WTC11 (cell line): ENCODE measurements around the gene CD44. TPM values are rescaled to one million over a fixed set of nuclear protein-coding genes. Genes with fewer than 3 reads are reported as not detected.

ENCODE experiments used
- ATAC-seq: fragments of 200-7000 bp; cut with Tn5 transposase; 2 replicates; pipeline ENCODE4 v1.10.0; 2021; ENCODE audit warnings: mild to moderate bottlenecking, moderate library complexity
- CTCF ChIA-PET: fragments of 300-600 bp; sonication (Branson Sonifier 250); formaldehyde crosslinking; loops from one replicate; lab custom pipeline; 2021; ENCODE audit warnings: antibody characterized with exemption; lab: Charles Lee
- POLR2A ChIA-PET: fragments of 350-600 bp; sonication (Branson Sonifier 250); formaldehyde crosslinking; loops from one replicate; lab custom pipeline; 2021; ENCODE audit warnings: antibody characterized with exemption; lab: Charles Lee
- DNase-seq: peaks from one replicate; pipeline ENCODE4 v3.0.0; 2021; ENCODE audit warnings: low spot score
- H3K27ac Mint-ChIP-seq: 2 replicates; pipeline ENCODE4 v1.8.0; 2021; ENCODE audit warnings: mixed read lengths
- H3K27me3 Mint-ChIP-seq: 2 replicates; pipeline ENCODE4 v1.8.0; 2021; ENCODE audit warnings: low read depth, mild to moderate bottlenecking, moderate library complexity, mixed read lengths
- H3K36me3 Mint-ChIP-seq: 2 replicates; pipeline ENCODE4 v1.8.0; 2021; ENCODE audit warnings: mixed read lengths
- H3K4me1 Mint-ChIP-seq: 2 replicates; pipeline ENCODE4 v1.8.0; 2022; ENCODE audit warnings: mixed read lengths
- H3K4me3 Mint-ChIP-seq: 2 replicates; pipeline ENCODE4 v1.8.0; 2021; ENCODE audit warnings: mild to moderate bottlenecking, moderate library complexity, mixed read lengths
- H3K9me3 Mint-ChIP-seq: 2 replicates; pipeline ENCODE4 v1.8.0; 2021; ENCODE audit warnings: mixed read lengths
- ATF3 ChIP-seq: sonication (generic); formaldehyde crosslinking; conservative IDR thresholded peaks from 2 replicates; pipeline ENCODE4 v1.8.1; 2022; ENCODE audit warnings: mild to moderate bottlenecking, missing genetic modification reagents
- CREB1 ChIP-seq: sonication (generic); formaldehyde crosslinking; IDR thresholded peaks from 2 replicates; pipeline ENCODE4 v1.8.0; 2023; ENCODE audit warnings: mild to moderate bottlenecking, missing genetic modification reagents
- ELF4 ChIP-seq: sonication (generic); formaldehyde crosslinking; IDR thresholded peaks from 2 replicates; pipeline ENCODE4 v1.8.1; 2022; ENCODE audit warnings: low read depth, mild to moderate bottlenecking, moderate library complexity, missing genetic modification reagents
- ETV6 ChIP-seq: sonication (generic); formaldehyde crosslinking; IDR thresholded peaks from 2 replicates; pipeline ENCODE4 v1.8.1; 2022; ENCODE audit warnings: mild to moderate bottlenecking, missing genetic modification reagents
- GABPB1 ChIP-seq: sonication (generic); formaldehyde crosslinking; IDR thresholded peaks from 2 replicates; pipeline ENCODE4 v1.8.1; 2023; ENCODE audit warnings: mild to moderate bottlenecking, missing genetic modification reagents
- GRHL2 ChIP-seq: fragments of 250-450 bp; sonication (Bioruptor Pico); IDR thresholded peaks from 2 replicates; pipeline ENCODE4 v1.8.0; 2022; ENCODE audit warnings: mild to moderate bottlenecking, moderate library complexity; ENCODE audit not compliant: insufficient replicate concordance, severe bottlenecking
- HMGXB4 ChIP-seq: sonication (generic); formaldehyde crosslinking; IDR thresholded peaks from 2 replicates; pipeline ENCODE4 v1.8.1; 2023; ENCODE audit warnings: mild to moderate bottlenecking, moderate library complexity, missing genetic modification reagents
- JUN ChIP-seq: sonication (generic); formaldehyde crosslinking; IDR thresholded peaks from 2 replicates; pipeline ENCODE4 v1.8.0; 2023; ENCODE audit warnings: mild to moderate bottlenecking, missing genetic modification reagents
- MXD4 ChIP-seq: fragments of 250-450 bp; sonication (Bioruptor Pico); IDR thresholded peaks from 2 replicates; pipeline ENCODE4 v1.8.0; 2021; ENCODE audit warnings: mild to moderate bottlenecking, moderate library complexity, borderline replicate concordance
- NFYB ChIP-seq: sonication (generic); formaldehyde crosslinking; conservative IDR thresholded peaks from 2 replicates; pipeline ENCODE4 v1.8.0; 2022; ENCODE audit warnings: low read depth, missing genetic modification reagents
- NR2C2 ChIP-seq: sonication (generic); formaldehyde crosslinking; IDR thresholded peaks from 2 replicates; pipeline ENCODE4 v1.8.0; 2022; ENCODE audit warnings: mild to moderate bottlenecking, missing genetic modification reagents
- OVOL2 ChIP-seq: fragments of 250-450 bp; sonication (Bioruptor Pico); IDR thresholded peaks from 2 replicates; pipeline ENCODE4 v1.9.0; 2021; ENCODE audit warnings: mild to moderate bottlenecking, borderline replicate concordance
- RORB ChIP-seq: fragments of 250-450 bp; sonication (Bioruptor Pico); IDR thresholded peaks from 2 replicates; pipeline ENCODE4 v1.9.0; 2021; ENCODE audit warnings: mild to moderate bottlenecking
- SMAD4 ChIP-seq: sonication (generic); formaldehyde crosslinking; IDR thresholded peaks from 2 replicates; pipeline ENCODE4 v1.8.0; 2022; ENCODE audit warnings: mild to moderate bottlenecking, missing genetic modification reagents
- SP1 ChIP-seq: sonication (generic); formaldehyde crosslinking; conservative IDR thresholded peaks from 2 replicates; pipeline ENCODE4 v1.8.1; 2022; ENCODE audit warnings: missing genetic modification reagents
- TCF7 ChIP-seq: sonication (generic); formaldehyde crosslinking; IDR thresholded peaks from 2 replicates; pipeline ENCODE4 v1.8.0; 2022; ENCODE audit warnings: mild to moderate bottlenecking, low read depth, missing genetic modification reagents, moderate library complexity
- TEAD4 ChIP-seq: sonication (generic); formaldehyde crosslinking; IDR thresholded peaks from 2 replicates; pipeline ENCODE4 v1.8.0; 2022; ENCODE audit warnings: mild to moderate bottlenecking, missing genetic modification reagents
- USF2 ChIP-seq: sonication (generic); formaldehyde crosslinking; IDR thresholded peaks from 2 replicates; pipeline ENCODE4 v1.8.1; 2023; ENCODE audit warnings: mild to moderate bottlenecking, missing genetic modification reagents, moderate library complexity
- ZNF138 ChIP-seq: sonication (generic); formaldehyde crosslinking; conservative IDR thresholded peaks from 2 replicates; pipeline ENCODE4 v1.8.1; 2022; ENCODE audit warnings: mild to moderate bottlenecking, moderate library complexity, missing genetic modification reagents
- total RNA-seq: library from RNA; stranded (reverse); gene quantifications from 3 replicates; pipeline ENCODE4 v1.2.3, GENCODE V29; 2021
- TF ChIP-seq, protein P1 (sequence below): fragments of 250-450 bp; sonication (Bioruptor Pico); conservative IDR thresholded peaks from 2 replicates; pipeline ENCODE4 v1.9.0; 2021; ENCODE audit warnings: mild to moderate bottlenecking
- TF ChIP-seq, protein P2 (sequence below): fragments of 250-450 bp; sonication (Bioruptor Pico); IDR thresholded peaks from 2 replicates; pipeline ENCODE4 v1.9.0; 2021; ENCODE audit warnings: mild to moderate bottlenecking, borderline replicate concordance
- TF ChIP-seq, protein P3 (sequence below): sonication (generic); formaldehyde crosslinking; IDR thresholded peaks from 2 replicates; pipeline ENCODE4 v1.8.1; 2023; ENCODE audit warnings: mild to moderate bottlenecking, missing genetic modification reagents

Gene CD44
- total RNA-seq, 1 experiment from 2014 or later = 12.0 TPM

DNA sequence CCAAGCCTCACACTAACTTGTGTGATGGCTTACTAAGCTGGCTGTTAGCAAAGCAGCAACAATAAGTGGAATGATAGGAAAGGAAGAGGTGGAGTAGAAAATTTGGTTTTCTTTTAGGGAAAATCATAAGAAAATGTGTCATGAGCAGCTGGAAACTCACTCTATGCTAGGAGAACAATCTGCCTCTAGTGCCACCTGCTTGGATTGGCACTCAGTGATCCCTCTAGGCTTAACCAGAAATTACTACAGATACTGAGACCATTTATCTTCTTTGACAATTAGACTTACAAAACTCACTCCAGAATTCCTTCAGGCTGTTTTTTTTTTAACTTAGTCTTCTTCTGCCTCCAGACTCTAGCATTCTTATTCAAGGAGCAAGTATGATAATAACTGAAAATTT, 117.3 kb downstream of the CD44 start (continued):
- TF ChIP-seq USF2 (CRISPR knock-in tag) (no peak), GRHL2 (CRISPR knock-in tag) (no peak), NR2C2 (CRISPR knock-in tag) (no peak)

GRCh38 chr11:35257281-35257680, 118.3 kb downstream of the CD44 start:
- TF ChIP-seq SMAD4 (no peak), TEAD4 (CRISPR knock-in tag) (no peak), NFYB (no peak), ZNF138 (CRISPR knock-in tag) (no peak), JUN (CRISPR knock-in tag) (no peak), OVOL2 (CRISPR knock-in tag) (no peak), HMGXB4 (CRISPR knock-in tag) (no peak), ELF4 (CRISPR knock-in tag) (no peak), CREB1 (CRISPR knock-in tag) (no peak)
- TF ChIP-seq, protein P1, sequence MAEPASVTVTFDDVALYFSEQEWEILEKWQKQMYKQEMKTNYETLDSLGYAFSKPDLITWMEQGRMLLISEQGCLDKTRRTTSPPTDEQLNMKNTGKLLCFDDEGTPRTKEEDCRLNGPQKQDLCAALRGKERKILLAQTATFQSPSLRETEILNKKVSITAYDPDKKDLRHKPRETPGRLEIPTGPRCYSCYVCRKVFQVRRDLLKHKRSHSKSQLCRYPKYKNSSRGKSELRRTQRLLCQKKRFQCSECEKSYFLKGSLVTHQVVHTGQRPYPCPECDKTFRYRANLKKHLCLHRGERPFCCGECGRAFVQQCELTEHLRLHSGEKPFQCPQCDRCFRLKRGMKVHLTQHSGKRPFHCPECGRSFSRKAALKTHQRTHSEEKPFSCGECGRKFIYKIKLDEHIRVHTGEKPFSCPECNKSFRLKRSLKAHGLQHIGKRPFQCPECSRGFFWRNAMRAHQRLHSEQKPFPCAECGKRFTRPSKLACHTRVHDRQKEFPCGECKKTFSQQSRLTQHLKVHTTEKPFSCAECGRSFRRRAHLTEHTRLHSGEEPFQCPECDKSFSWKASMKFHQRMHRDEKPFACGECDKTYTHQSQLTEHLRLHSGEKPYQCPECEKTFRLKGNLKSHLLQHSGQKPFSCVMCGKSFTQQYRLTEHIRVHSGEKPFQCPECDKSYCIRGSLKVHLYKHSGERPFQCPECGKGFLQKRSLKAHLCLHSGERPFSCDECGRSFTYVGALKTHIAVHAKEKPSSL (CRISPR knock-in tag) = no peak
- ChIA-PET CTCF (no interaction called here), POLR2A (no interaction called here)
- no peaks in the 10 kb centered on the region for H3K27me3 Mint-ChIP-seq
- H3K36me3 Mint-ChIP-seq = no peaks in the 10 kb centered on the region
- H3K4me3 Mint-ChIP-seq = no peak overlapping the region
- no peaks in the 10 kb centered on the region for H3K4me1 Mint-ChIP-seq
- ATAC-seq (no peak), DNase-seq (no peak)
- no peak overlapping the region for H3K27ac Mint-ChIP-seq
- H3K9me3 Mint-ChIP-seq = no peaks in the 10 kb centered on the region

- ChIA-PET POLR2A (no interaction called here), CTCF (no interaction called here)
- DNase-seq (no peak), ATAC-seq (no peak)
- no peaks in the 10 kb centered on the region for H3K9me3 Mint-ChIP-seq
- H3K4me3 Mint-ChIP-seq = no peak overlapping the region
- H3K27ac Mint-ChIP-seq = no peak overlapping the region
- no peaks in the 10 kb centered on the region for H3K4me1 Mint-ChIP-seq
- no peaks in the 10 kb centered on the region for H3K27me3 Mint-ChIP-seq
- H3K36me3 Mint-ChIP-seq = no peaks in the 10 kb centered on the region
- TF ChIP-seq ETV6 (CRISPR knock-in tag) (no peak), MXD4 (no peak), ZNF138 (CRISPR knock-in tag) (no peak), SP1 (CRISPR knock-in tag) (no peak), TCF7 (CRISPR knock-in tag) (no peak), RORB (CRISPR knock-in tag) (no peak), USF2 (CRISPR knock-in tag) (no peak), GABPB1 (no peak), ATF3 (no peak)
- TF ChIP-seq, protein P2, sequence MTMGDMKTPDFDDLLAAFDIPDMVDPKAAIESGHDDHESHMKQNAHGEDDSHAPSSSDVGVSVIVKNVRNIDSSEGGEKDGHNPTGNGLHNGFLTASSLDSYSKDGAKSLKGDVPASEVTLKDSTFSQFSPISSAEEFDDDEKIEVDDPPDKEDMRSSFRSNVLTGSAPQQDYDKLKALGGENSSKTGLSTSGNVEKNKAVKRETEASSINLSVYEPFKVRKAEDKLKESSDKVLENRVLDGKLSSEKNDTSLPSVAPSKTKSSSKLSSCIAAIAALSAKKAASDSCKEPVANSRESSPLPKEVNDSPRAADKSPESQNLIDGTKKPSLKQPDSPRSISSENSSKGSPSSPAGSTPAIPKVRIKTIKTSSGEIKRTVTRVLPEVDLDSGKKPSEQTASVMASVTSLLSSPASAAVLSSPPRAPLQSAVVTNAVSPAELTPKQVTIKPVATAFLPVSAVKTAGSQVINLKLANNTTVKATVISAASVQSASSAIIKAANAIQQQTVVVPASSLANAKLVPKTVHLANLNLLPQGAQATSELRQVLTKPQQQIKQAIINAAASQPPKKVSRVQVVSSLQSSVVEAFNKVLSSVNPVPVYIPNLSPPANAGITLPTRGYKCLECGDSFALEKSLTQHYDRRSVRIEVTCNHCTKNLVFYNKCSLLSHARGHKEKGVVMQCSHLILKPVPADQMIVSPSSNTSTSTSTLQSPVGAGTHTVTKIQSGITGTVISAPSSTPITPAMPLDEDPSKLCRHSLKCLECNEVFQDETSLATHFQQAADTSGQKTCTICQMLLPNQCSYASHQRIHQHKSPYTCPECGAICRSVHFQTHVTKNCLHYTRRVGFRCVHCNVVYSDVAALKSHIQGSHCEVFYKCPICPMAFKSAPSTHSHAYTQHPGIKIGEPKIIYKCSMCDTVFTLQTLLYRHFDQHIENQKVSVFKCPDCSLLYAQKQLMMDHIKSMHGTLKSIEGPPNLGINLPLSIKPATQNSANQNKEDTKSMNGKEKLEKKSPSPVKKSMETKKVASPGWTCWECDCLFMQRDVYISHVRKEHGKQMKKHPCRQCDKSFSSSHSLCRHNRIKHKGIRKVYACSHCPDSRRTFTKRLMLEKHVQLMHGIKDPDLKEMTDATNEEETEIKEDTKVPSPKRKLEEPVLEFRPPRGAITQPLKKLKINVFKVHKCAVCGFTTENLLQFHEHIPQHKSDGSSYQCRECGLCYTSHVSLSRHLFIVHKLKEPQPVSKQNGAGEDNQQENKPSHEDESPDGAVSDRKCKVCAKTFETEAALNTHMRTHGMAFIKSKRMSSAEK = no peak
- TF ChIP-seq, protein P3, sequence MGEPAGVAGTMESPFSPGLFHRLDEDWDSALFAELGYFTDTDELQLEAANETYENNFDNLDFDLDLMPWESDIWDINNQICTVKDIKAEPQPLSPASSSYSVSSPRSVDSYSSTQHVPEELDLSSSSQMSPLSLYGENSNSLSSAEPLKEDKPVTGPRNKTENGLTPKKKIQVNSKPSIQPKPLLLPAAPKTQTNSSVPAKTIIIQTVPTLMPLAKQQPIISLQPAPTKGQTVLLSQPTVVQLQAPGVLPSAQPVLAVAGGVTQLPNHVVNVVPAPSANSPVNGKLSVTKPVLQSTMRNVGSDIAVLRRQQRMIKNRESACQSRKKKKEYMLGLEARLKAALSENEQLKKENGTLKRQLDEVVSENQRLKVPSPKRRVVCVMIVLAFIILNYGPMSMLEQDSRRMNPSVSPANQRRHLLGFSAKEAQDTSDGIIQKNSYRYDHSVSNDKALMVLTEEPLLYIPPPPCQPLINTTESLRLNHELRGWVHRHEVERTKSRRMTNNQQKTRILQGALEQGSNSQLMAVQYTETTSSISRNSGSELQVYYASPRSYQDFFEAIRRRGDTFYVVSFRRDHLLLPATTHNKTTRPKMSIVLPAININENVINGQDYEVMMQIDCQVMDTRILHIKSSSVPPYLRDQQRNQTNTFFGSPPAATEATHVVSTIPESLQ = no peak
Observed at GRCh38 chr11:35259529-35259928, 120.6 kb downstream of the CD44 start.
